ENCODE measurements around the gene CTCFL. TPM values are rescaled to one million over a fixed set of nuclear protein-coding genes. Genes with fewer than 3 reads are reported as not detected.
A peak's percentile ranks its signal among the peaks of the same experiment; 100 is the strongest.

The CTCFL gene
- total and polyA plus RNA-seq, 2 of the 13 experiments (the other 11 are each of a cell fraction or from before 2014, with no cell fraction given) = 0.04 TPM; not detected in 1

DNA sequence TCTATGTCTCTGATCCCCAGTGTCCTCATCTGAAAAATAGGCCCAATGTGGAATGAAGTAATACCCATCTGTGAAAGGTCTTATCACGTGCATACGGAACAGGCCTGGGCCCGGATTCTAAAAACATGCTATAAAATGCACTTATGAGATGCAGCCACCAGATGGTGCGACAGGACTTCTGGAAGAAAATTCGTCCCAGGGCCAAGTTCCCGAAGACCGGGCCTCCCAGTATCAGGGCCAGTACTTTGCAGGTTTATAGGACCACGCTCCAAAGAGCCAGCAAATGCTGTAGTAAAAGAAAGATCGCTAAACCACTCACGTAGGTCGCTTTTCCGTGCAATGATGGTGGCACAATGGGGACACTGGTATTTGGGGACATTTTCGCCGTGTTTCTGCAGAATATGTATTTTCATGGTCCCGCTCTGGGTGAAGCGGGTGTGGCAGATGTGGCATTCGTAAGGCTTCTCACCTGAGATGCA, 10.6 kb downstream of the CTCFL start (continued):
- TF ChIP-seq ETV5 (CRISPR knock-in tag; IDR thresholded peaks at IDR 0.05; ENCODE audit: borderline replicate concordance) (0 out of 2 replicates have a peak, but pooled peaks have one; percentile 11), ZNF274 (CRISPR knock-in tag; IDR thresholded peaks at IDR 0.05) (no peak; the same call in 1 of the 2 replicates), TEAD3 (CRISPR knock-in tag; optimal IDR thresholded peaks at IDR 0.05; ENCODE audit: borderline replicate concordance) (peak; percentile 34), ZSCAN25 (CRISPR knock-in tag; IDR thresholded peaks at IDR 0.05) (no peak), ZNF850 (CRISPR knock-in tag; conservative IDR thresholded peaks at IDR 0.05) (0 out of 2 replicates have a peak, but pooled peaks have one; percentile 38), ZSCAN22 (CRISPR knock-in tag; IDR thresholded peaks at IDR 0.05) (no peak), ZNF124 (CRISPR knock-in tag; IDR thresholded peaks at IDR 0.05) (0 out of 2 replicates have a peak, but pooled peaks have one; percentile 47), MTA3 (CRISPR knock-in tag; IDR thresholded peaks at IDR 0.05) (no peak), REPIN1 (CRISPR knock-in tag; IDR thresholded peaks at IDR 0.05; ENCODE audit: borderline replicate concordance, low read depth) (0 out of 2 replicates have a peak, but pooled peaks have one; percentile 50), ZNF790 (CRISPR knock-in tag; IDR thresholded peaks at IDR 0.05; ENCODE audit: borderline replicate concordance) (no peak), STAT5B (CRISPR knock-in tag; IDR thresholded peaks at IDR 0.05) (no peak), ZNF337 (CRISPR knock-in tag; IDR thresholded peaks at IDR 0.05; ENCODE audit: borderline replicate concordance, low read depth) (no peak), GATAD2A (CRISPR knock-in tag; IDR thresholded peaks at IDR 0.05) (peak; percentile 54; the same call in 1 of the 2 replicates), ZNF430 (CRISPR knock-in tag; IDR thresholded peaks at IDR 0.05) (no peak), SOX6 (IDR thresholded peaks at IDR 0.05) (no peak), SOX6 (CRISPR knock-in tag; IDR thresholded peaks at IDR 0.05) (0 out of 2 replicates have a peak, but pooled peaks have one; percentile 38), ZBTB20 (CRISPR knock-in tag; IDR thresholded peaks at IDR 0.05; ENCODE audit: borderline replicate concordance, low read depth) (no peak), ZFP36L2 (CRISPR knock-in tag; IDR thresholded peaks at IDR 0.05) (no peak), TBP (CRISPR knock-in tag; IDR thresholded peaks at IDR 0.05) (no peak), ESRRA (CRISPR knock-in tag; IDR thresholded peaks at IDR 0.05; ENCODE audit: low read depth) (no peak), CEBPG (CRISPR knock-in tag; IDR thresholded peaks at IDR 0.05) (0 out of 2 replicates have a peak, but pooled peaks have one; percentile 8), GABPB1 (CRISPR knock-in tag; IDR thresholded peaks at IDR 0.05) (no peak), CBX5 (CRISPR knock-in tag; IDR thresholded peaks at IDR 0.05; ENCODE audit: borderline replicate concordance) (peak; percentile 63; the same call in 1 of the 2 replicates)
- TF ChIP-seq, protein P1, sequence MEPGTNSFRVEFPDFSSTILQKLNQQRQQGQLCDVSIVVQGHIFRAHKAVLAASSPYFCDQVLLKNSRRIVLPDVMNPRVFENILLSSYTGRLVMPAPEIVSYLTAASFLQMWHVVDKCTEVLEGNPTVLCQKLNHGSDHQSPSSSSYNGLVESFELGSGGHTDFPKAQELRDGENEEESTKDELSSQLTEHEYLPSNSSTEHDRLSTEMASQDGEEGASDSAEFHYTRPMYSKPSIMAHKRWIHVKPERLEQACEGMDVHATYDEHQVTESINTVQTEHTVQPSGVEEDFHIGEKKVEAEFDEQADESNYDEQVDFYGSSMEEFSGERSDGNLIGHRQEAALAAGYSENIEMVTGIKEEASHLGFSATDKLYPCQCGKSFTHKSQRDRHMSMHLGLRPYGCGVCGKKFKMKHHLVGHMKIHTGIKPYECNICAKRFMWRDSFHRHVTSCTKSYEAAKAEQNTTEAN (CRISPR knock-in tag; conservative IDR thresholded peaks at IDR 0.05) = no peak
- TF ChIP-seq, protein P2, sequence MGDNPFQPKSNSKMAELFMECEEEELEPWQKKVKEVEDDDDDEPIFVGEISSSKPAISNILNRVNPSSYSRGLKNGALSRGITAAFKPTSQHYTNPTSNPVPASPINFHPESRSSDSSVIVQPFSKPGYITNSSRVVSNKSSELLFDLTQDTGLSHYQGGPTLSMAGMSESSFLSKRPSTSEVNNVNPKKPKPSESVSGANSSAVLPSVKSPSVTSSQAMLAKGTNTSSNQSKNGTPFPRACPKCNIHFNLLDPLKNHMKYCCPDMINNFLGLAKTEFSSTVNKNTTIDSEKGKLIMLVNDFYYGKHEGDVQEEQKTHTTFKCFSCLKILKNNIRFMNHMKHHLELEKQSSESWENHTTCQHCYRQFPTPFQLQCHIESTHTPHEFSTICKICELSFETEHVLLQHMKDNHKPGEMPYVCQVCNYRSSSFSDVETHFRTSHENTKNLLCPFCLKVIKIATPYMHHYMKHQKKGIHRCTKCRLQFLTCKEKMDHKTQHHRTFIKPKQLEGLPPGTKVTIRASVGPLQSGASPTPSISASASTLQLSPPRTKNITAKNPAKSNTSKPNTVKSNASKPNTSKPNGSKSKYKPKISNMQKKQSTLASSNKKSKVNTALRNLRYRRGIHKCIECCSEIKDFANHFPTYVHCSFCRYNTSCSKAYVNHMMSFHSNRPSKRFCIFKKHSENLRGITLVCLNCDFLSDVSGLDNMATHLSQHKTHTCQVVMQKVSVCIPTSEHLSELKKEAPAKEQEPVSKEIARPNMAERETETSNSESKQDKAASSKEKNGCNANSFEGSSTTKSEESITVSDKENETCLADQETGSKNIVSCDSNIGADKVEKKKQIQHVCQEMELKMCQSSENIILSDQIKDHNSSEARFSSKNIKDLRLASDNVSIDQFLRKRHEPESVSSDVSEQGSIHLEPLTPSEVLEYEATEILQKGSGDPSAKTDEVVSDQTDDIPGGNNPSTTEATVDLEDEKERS (CRISPR knock-in tag; IDR thresholded peaks at IDR 0.05) = no peak
- TF ChIP-seq, protein P3, sequence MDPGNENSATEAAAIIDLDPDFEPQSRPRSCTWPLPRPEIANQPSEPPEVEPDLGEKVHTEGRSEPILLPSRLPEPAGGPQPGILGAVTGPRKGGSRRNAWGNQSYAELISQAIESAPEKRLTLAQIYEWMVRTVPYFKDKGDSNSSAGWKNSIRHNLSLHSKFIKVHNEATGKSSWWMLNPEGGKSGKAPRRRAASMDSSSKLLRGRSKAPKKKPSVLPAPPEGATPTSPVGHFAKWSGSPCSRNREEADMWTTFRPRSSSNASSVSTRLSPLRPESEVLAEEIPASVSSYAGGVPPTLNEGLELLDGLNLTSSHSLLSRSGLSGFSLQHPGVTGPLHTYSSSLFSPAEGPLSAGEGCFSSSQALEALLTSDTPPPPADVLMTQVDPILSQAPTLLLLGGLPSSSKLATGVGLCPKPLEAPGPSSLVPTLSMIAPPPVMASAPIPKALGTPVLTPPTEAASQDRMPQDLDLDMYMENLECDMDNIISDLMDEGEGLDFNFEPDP (CRISPR knock-in tag; conservative IDR thresholded peaks at IDR 0.05) = 0 out of 2 replicates have a peak, but pooled peaks have one; percentile 66
